Caki2 (cell line): ENCODE data around the gene NCAM2. TPM values are rescaled to one million over a fixed set of nuclear protein-coding genes. Genes with fewer than 3 reads are reported as not detected.

Experiments
- DNase-seq: peaks from one replicate; pipeline ENCODE4 v3.0.0-alpha.2; 2015; ENCODE audit warnings: low read depth
- in situ Hi-C: cut with HindIII; loops from 2 replicates; pipeline ENCODE4 v1.10.0; 2016; ENCODE audit warnings: low sequenced_read_pairs, low pct_unique_long_range_greater_than_20kb, mixed read lengths
- total RNA-seq: library from RNA; depleted of rRNA; stranded (reverse); fragments of >200 nt; shearing (Covaris generic); gene quantifications from 2 replicates; pipeline ENCODE4 v1.2.3, GENCODE V29; 2014; ENCODE audit warnings: low replicate concordance

The NCAM2 gene
- total RNA-seq, 1 experiment from 2014 or later, result 2.3 TPM

GRCh38 chr21:21188513-21189195 is 190.4 kb downstream of the NCAM2 start:
- in situ Hi-C loops, result no loop called here
- DNase-seq, result no peak

GRCh38 chr21:21195417-21195943 is 197.3 kb downstream of the NCAM2 start:
- in situ Hi-C loops, result no loop called here
- no peak for DNase-seq

DNA sequence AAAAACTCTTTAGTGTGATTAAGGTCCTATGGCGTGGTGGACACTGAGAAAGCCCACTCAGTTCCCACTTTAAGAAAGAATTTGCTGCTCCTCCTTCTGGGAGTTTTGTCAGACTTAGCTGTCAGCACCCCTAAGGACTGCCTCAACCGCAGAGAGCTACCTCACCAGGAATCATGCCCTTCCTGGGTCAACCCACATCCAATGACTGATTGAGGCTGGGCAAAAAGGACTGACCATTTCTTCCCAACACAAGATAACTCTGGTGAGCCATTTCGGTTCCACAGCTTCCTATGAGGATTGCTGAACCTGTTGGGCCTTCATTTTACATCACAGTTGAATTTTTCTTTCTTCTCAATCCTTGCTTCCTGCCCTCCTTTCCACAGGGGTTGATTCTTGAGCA is 197.9 kb downstream of the NCAM2 start:
- DNase-seq, result no peak
- in situ Hi-C loops, result no loop called here

GRCh38 chr21:21196848-21197247 is 198.6 kb downstream of the NCAM2 start:
- in situ Hi-C loops, result no loop called here
- DNase-seq, result no peak

DNA sequence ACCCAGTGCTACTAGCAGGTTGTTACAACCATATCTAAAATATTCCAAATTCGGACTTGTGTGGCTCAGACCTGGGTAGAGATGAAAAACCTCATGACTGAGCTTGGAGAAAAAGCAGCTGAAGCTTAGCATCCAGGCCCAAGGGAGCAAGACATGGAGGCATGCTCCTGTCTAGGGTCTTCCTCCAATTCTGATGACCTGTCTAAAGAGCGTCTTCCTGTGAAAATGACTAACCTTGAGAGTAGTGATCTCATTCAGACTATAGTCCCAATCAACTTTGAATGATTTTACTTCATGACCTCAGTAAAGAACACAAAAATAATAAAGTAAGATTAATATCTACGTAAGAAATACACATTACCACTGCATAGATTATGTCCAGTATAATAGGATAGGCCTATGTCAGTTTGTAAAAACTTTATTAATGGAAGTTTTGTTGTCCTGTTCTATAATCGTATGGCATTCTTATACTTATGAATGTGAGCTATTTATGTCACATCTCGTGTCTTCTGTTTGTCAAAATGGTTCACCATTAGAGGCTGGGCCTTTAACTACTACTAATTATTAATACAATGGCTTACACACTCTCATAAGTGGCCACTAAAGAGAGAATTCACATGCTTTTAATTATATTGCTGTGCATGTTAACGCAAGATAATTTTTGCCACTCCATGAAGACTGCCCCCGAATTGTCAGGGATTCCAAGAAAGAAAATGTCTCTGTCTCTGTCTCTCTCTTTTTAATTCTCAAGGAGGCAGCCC is 201.3 kb downstream of the NCAM2 start:
- DNase-seq, result no peak
- in situ Hi-C loops, result no loop called here

GRCh38 chr21:21200103-21200938 is 202.1 kb downstream of the NCAM2 start:
- peak; percentile 48 for DNase-seq
- in situ Hi-C loops, result no loop called here

GRCh38 chr21:21200939-21201615 is 202.9 kb downstream of the NCAM2 start:
- DNase-seq, result no peak
- in situ Hi-C loops, result no loop called here

DNA sequence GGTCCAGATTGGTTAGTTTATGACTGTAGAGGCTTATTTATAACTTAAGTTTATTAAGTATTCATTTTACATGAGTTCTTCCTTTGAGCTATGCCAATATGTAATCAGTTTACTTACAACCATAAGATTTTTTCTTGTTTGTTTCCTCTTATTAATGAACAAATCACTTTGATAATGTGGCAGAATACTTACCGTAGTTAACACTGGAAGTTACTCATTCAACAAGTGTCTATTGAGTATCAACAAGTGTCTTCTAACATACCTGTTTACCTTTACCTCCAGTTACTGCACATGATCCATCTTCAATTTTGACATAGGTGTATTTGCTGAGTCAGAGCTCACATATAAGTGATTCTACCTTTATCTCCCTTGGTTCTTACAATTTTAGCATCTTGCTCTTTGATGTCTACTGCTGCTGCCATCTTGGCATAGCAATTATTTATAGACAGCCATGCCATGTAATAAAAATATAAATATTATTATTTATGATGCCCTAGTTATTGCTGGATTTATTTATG is 205.7 kb downstream of the NCAM2 start:
- DNase-seq, result no peak
- in situ Hi-C loops, result no loop called here

DNA sequence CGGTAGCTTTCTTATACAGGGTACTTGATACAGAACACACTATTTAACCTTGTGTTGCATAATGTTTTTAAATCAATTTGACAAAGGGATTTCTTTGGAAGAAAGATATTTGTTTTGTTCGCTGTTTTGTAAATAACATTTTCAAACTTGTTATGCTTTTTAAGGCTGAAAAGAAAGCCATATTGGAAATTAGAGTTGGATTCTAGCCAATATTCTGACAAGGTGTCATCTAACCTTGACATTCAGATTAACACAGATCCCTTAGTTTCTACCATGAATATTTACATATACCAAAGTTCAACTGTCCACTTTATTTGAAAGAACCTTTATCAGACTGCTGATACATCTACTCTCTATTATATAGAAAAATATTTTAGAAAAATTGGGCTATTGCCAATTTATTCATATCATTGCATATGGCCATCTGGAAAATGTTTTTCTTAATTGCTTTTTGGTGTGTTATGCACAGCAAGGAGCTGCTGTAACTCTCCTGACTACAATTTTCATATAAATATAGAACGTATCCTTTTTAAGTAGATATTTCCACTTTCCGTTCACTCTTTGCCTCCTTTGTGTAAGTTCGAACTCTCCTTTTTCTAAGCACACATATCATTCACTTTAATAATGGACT is 206.3 kb downstream of the NCAM2 start:
- no peak for DNase-seq
- in situ Hi-C loops, result no loop called here

GRCh38 chr21:21205604-21206003 is 207.4 kb downstream of the NCAM2 start:
- no peak for DNase-seq
- in situ Hi-C loops, result no loop called here

- in situ Hi-C loops, result no loop called here
- no peak for DNase-seq
Observed at GRCh38 chr21:21210552-21210951, 212.3 kb downstream of the NCAM2 start.

DNA sequence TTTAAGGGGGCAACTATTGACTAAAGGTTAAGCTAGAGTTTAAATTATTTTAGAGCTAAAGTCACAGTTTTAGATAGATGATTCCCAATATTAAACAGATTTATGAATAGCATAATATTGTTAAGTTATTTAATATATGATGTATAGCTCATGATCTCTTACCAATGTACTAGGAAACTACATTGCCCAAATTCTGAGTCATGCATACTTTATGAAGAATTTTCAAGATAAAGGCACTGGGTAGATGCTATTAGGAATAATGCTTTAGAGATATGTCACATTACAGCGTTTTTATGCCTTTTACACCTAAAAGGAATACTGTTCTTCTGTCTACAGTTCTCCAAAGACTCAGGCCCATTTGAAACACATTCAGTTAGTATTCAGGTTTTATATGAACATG is 215.1 kb downstream of the NCAM2 start:
- in situ Hi-C loops, result no loop called here

GRCh38 chr21:21216047-21216446 is 217.8 kb downstream of the NCAM2 start:
- DNase-seq, result no peak
- in situ Hi-C loops, result no loop called here

More for the DNA sequence above, 215.1 kb downstream of the NCAM2 start:
- no peak for DNase-seq

DNA sequence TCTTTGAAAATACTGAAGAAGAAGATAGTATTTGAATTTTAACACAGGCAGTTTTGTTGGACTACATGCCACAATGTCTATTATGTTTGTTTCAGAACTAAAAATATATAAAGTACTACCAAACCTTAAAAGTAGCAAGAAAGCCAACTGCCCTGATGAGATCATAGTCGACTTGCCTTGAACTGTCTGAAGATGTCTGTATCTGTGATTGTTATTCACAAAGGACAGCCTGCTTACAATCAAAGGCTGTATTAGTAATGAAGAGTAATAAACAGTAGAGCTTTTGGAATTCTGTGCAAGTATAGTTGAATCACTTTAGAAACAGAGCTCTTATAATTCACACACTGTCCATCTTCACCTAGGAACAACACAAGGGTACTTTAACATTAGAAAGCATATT is 228.3 kb downstream of the NCAM2 start:
- no peak for DNase-seq
- in situ Hi-C loops, result no loop called here

- DNase-seq, result no peak
- in situ Hi-C loops, result no loop called here
Observed at GRCh38 chr21:21230672-21231071, 232.5 kb downstream of the NCAM2 start.

- in situ Hi-C loops, result no loop called here
- no peak for DNase-seq
Observed at GRCh38 chr21:21231913-21232312, 233.7 kb downstream of the NCAM2 start.

DNA sequence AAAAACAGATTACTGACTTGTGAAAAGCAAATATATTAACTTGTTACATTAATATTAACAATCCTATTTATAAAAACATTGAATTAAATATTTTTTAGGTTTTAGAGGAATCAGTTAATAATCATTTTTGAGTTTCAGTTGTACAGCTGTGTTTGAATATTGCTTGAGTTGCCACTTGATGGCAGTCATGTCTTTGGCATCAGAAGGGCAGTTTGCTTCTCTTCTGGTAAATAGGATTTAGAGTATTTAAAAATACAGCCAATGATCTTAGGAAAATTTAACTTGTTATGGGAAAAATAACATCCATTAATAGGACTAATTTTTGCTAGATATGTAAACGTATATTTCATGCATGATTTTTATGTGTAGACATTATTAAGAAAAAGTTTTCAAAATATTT is 234.1 kb downstream of the NCAM2 start:
- DNase-seq, result no peak
- in situ Hi-C loops, result no loop called here

DNA sequence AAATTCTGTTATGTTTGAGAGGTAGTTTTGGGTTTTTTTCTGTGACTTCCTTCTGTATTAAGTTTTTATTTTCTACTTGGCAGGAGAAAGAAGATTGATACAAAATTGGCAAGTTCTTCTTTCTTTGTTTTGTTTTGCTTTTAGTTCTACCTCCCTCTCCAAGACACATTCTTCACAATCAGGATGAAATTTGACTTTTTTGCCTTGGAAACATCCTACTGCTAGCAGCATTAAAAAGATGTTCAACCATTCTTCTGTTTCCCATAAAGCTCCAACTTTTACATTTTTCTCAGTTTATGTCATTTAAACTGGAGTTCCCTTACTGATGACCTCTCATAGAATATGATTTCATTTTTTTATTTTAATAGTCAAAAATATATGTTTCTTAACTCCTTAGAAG is 234.8 kb downstream of the NCAM2 start:
- DNase-seq, result no peak
- in situ Hi-C loops, result no loop called here
